SK-N-DZ (cell line): ENCODE measurements around the gene GSTK1.

Source experiments
- DNase-seq: peaks from one replicate; pipeline ENCODE4 v3.0.0-alpha.2; 2015; ENCODE audit warnings: low spot score
- small RNA-seq, 2 experiments: library from RNA; depleted of rRNA; stranded (forward); fragments of <200 nt; gene quantifications; one replicate each; pipeline ENCODE3, GENCODE V24; 2014

Gene GSTK1

GRCh38 chr7:143295870-143296269, 32.6 kb downstream of the GSTK1 start:
- no peak for DNase-seq

- no peak for DNase-seq
These were observed 33.4 kb downstream of the GSTK1 start for GRCh38 chr7:143296686-143297085.

- DNase-seq: no peak
These were observed 36.1 kb downstream of the GSTK1 start for GRCh38 chr7:143299346-143299745.

GRCh38 chr7:143299840-143300239, 36.6 kb downstream of the GSTK1 start:
- no peak for DNase-seq

GRCh38 chr7:143300959-143301935, 38.0 kb downstream of the GSTK1 start:
- no peak for DNase-seq

- DNase-seq: no peak
These were observed 40.5 kb downstream of the GSTK1 start for GRCh38 chr7:143303733-143304132.

- DNase-seq: no peak
These were observed 41.7 kb downstream of the GSTK1 start for GRCh38 chr7:143304938-143305337.

GRCh38 chr7:143305423-143306070, 42.3 kb downstream of the GSTK1 start:
- DNase-seq: no peak

GRCh38 chr7:143308632-143309031, 45.4 kb downstream of the GSTK1 start:
- no peak for DNase-seq

- no peak for DNase-seq
These were observed 50.9 kb downstream of the GSTK1 start for GRCh38 chr7:143314127-143314526.

- DNase-seq: no peak
These were observed 52.5 kb downstream of the GSTK1 start, which contains the start of gene CLCN1 for GRCh38 chr7:143315776-143316175. CLCN1 (plus strand) TSS chr7:143316111; CDS start chr7:143316213, 102 bp downstream.

GRCh38 chr7:143316492-143316891, 53.3 kb downstream of the GSTK1 start:
- no peak for DNase-seq

GRCh38 chr7:143318661-143319060, 55.4 kb downstream of the GSTK1 start:
- DNase-seq: no peak

Small RNA genes within 50 kb of the gene (small RNA-seq; reads per million reads assigned to genes)
- gene AC073342.3 (0 reads per million in 2 experiments), gene RN7SL481P (0 to 0.03 reads per million in 2 experiments), gene RN7SL535P (0 to 0.04 reads per million in 2 experiments)
